GM23338 (cell line): ENCODE data around the gene SCAMP5. TPM values are rescaled to one million over a fixed set of nuclear protein-coding genes. Genes with fewer than 3 reads are reported as not detected.

Experiments used
- ATAC-seq: fragments of 200-7000 bp; cut with Tn5 transposase; 3 replicates; pipeline ENCODE4 v1.9.1; 2020
- DNase-seq: peaks from one replicate; pipeline ENCODE4 v3.0.0-alpha.2; 2015; ENCODE audit warnings: low spot score
- H2AFZ ChIP-seq: fragments of 200-600 bp; sonication (generic); 2 replicates; pipeline ENCODE4 v1.8.0; 2016; ENCODE audit warnings: antibody characterized with exemption, mild to moderate bottlenecking, moderate library complexity
- H3F3A ChIP-seq: fragments of 200-600 bp; sonication (generic); replicated peaks from 2 replicates; pipeline ENCODE4 v1.8.0; 2017; ENCODE audit warnings: antibody characterized with exemption, mixed run types, low read depth
- H3K27ac ChIP-seq: fragments of 200-600 bp; sonication (generic); 2 replicates; pipeline ENCODE4 v1.6.1; 2016; ENCODE audit warnings: low read depth
- H3K27me3 ChIP-seq: fragments of 200-600 bp; sonication (generic); 2 replicates; pipeline ENCODE4 v1.8.0; 2016; ENCODE audit warnings: mild to moderate bottlenecking, mixed run types, moderate library complexity; ENCODE audit not compliant: insufficient read depth
- H3K36me3 ChIP-seq: fragments of 200-600 bp; sonication (generic); 2 replicates; pipeline ENCODE4 v1.8.0; 2016; ENCODE audit warnings: mild to moderate bottlenecking; ENCODE audit not compliant: insufficient read depth
- H3K4me1 ChIP-seq: fragments of 200-600 bp; sonication (generic); 2 replicates; pipeline ENCODE4 v1.8.0; 2016; ENCODE audit warnings: mild to moderate bottlenecking, moderate library complexity; ENCODE audit not compliant: insufficient read depth
- H3K4me2 ChIP-seq: fragments of 200-600 bp; sonication (generic); 2 replicates; pipeline ENCODE4 v1.7.1; 2017; ENCODE audit warnings: mixed run types
- H3K4me3 ChIP-seq: fragments of 200-600 bp; sonication (generic); 2 replicates; pipeline ENCODE4 v1.6.1; 2016; ENCODE audit warnings: mixed run types
- H3K79me2 ChIP-seq: fragments of 200-600 bp; sonication (generic); replicated peaks from 2 replicates; pipeline ENCODE4 v1.8.0; 2017; ENCODE audit warnings: mild to moderate bottlenecking; ENCODE audit not compliant: insufficient read depth
- H3K9me2 ChIP-seq: fragments of 200-600 bp; sonication (generic); 2 replicates; pipeline ENCODE4 v1.8.0; 2017; ENCODE audit not compliant: insufficient read depth
- H4K20me1 ChIP-seq: fragments of 200-600 bp; sonication (generic); replicated peaks from 2 replicates; pipeline ENCODE4 v1.8.0; 2017; ENCODE audit warnings: mild to moderate bottlenecking; ENCODE audit not compliant: insufficient read depth
- H3K27ac Mint-ChIP-seq: 2 replicates; pipeline ENCODE4 v1.8.0; 2020; ENCODE audit warnings: inconsistent platforms, mild to moderate bottlenecking, moderate library complexity, mixed read lengths
- H3K27me3 Mint-ChIP-seq: 3 replicates; pipeline ENCODE4 v1.8.0; 2022; ENCODE audit warnings: low read depth, mild to moderate bottlenecking, moderate library complexity, mixed read lengths, inconsistent platforms; ENCODE audit not compliant: insufficient read depth, poor library complexity
- H3K36me3 Mint-ChIP-seq: 3 replicates; pipeline ENCODE4 v1.8.0; 2021; ENCODE audit warnings: low read depth, mild to moderate bottlenecking, inconsistent platforms, moderate library complexity, mixed read lengths
- H3K4me1 Mint-ChIP-seq: 3 replicates; pipeline ENCODE4 v1.8.0; 2020; ENCODE audit warnings: mild to moderate bottlenecking, inconsistent platforms, mixed read lengths
- H3K4me3 Mint-ChIP-seq: 3 replicates; pipeline ENCODE4 v1.8.0; 2021; ENCODE audit warnings: moderate library complexity, mild to moderate bottlenecking, inconsistent platforms, mixed read lengths
- H3K9me3 Mint-ChIP-seq: 3 replicates; pipeline ENCODE4 v1.8.0; 2020; ENCODE audit warnings: moderate library complexity, mild to moderate bottlenecking, inconsistent platforms, mixed read lengths
- CREB1 ChIP-seq: fragments of 250-450 bp; sonication (Bioruptor Pico); IDR thresholded peaks from 2 replicates; pipeline ENCODE4 v1.5.0; 2020; ENCODE audit warnings: low read depth, mild to moderate bottlenecking, moderate library complexity
- CTCF ChIP-seq, 2 experiments: fragments of 200-600 bp in 1 of 2; sonication (generic) in 1 of 2; conservative IDR thresholded peaks; 2 replicates each; pipeline versions ENCODE4 v1.5.1 to v1.6.1; 2016 to 2017; ENCODE audit warnings: antibody characterized with exemption in 2 of 2, low read depth in 2 of 2, mild to moderate bottlenecking in 2 of 2, moderate library complexity in 1 of 2
- ETS1 ChIP-seq: IDR thresholded peaks from 2 replicates; pipeline ENCODE4 v1.6.1; 2016; ENCODE audit warnings: antibody characterized with exemption
- EZH2 ChIP-seq: fragments of 200-600 bp; sonication (generic); IDR thresholded peaks from one replicate; pipeline ENCODE4 v1.8.0; 2017; ENCODE audit warnings: antibody characterized with exemption, mild to moderate bottlenecking, low read depth; ENCODE audit not compliant: unreplicated experiment
- JUNB ChIP-seq: IDR thresholded peaks from one replicate; pipeline ENCODE4 v1.6.1; 2016; ENCODE audit warnings: antibody characterized with exemption; ENCODE audit not compliant: unreplicated experiment
- NANOG ChIP-seq: IDR thresholded peaks from 2 replicates; pipeline ENCODE4 v1.6.1; 2016; ENCODE audit warnings: antibody characterized with exemption, borderline replicate concordance
- POLR2AphosphoS5 ChIP-seq: IDR thresholded peaks from 2 replicates; pipeline ENCODE4 v1.6.1; 2016; ENCODE audit warnings: antibody characterized with exemption, low read depth
- REST ChIP-seq: IDR thresholded peaks from one replicate; pipeline ENCODE4 v1.6.1; 2018; ENCODE audit warnings: antibody characterized with exemption; ENCODE audit not compliant: unreplicated experiment
- STAT1 ChIP-seq: IDR thresholded peaks from one replicate; pipeline ENCODE4 v1.6.1; 2016; ENCODE audit warnings: antibody characterized with exemption; ENCODE audit not compliant: unreplicated experiment
- ZNF114 ChIP-seq: fragments of 250-450 bp; sonication (Bioruptor Pico); IDR thresholded peaks from 2 replicates; pipeline ENCODE4 v1.5.0; 2020; ENCODE audit warnings: mild to moderate bottlenecking, moderate library complexity
- ZNF331 ChIP-seq: fragments of 250-450 bp; sonication (Bioruptor Pico); IDR thresholded peaks from 2 replicates; pipeline ENCODE4 v1.5.0; 2020; ENCODE audit warnings: low read depth, mild to moderate bottlenecking, moderate library complexity
- ZNF462 ChIP-seq: fragments of 250-450 bp; sonication (Bioruptor Pico); IDR thresholded peaks from 2 replicates; pipeline ENCODE4 v1.5.0; 2020; ENCODE audit warnings: mild to moderate bottlenecking, moderate library complexity
- polyA plus RNA-seq: library from polyadenylated mRNA; unstranded; fragments of >200 nt; fragmentation: Nextera tagmentation; extraction: Ambion mirVana; gene quantifications from 2 replicates; pipeline ENCODE4 v1.2.1, GENCODE V29; 2016
- total RNA-seq: library from RNA; depleted of rRNA; stranded (reverse); fragments of >200 nt; shearing (Covaris generic); gene quantifications from 2 replicates; pipeline ENCODE4 v1.2.3, GENCODE V29; 2014

SCAMP5 gene
- total and polyA plus RNA-seq, 2 experiments from 2014 or later, result 12.8 to 43.3 TPM

- Histone ChIP-seq H3F3A (no peaks in the 10 kb centered on the region), H3K4me1 (no peaks in the 10 kb centered on the region), H4K20me1 (no peaks in the 10 kb centered on the region), H3K4me3 (no peak overlapping the region), H3K27ac (no peak overlapping the region), H2AFZ (no peak overlapping the region), H3K79me2 (no peaks in the 10 kb centered on the region), H3K4me2 (no peak overlapping the region), H3K9me2 (no peaks in the 10 kb centered on the region), H3K27me3 (no peaks in the 10 kb centered on the region), H3K36me3 (no peaks in the 10 kb centered on the region)
- Mint-ChIP-seq H3K36me3 (no peaks in the 10 kb centered on the region), H3K27me3 (peaks cover 9% of the 10 kb centered on the region), H3K4me1 (0 out of 3 replicates have a peak, but pooled peaks cover 3% of the 10 kb centered on the region), H3K4me3 (no peak overlapping the region), H3K9me3 (no peaks in the 10 kb centered on the region), H3K27ac (no peak overlapping the region)
- ATAC-seq, result no peak
- TF ChIP-seq ETS1, result no peak
- TF ChIP-seq JUNB, result no peak
- no peak for TF ChIP-seq STAT1
- no peak for TF ChIP-seq CTCF (conservative IDR thresholded peaks at IDR 0.05; ENCODE audit: low read depth in 2 of 2)
- no peak for TF ChIP-seq REST
- TF ChIP-seq POLR2AphosphoS5, result no peak
- no peak for TF ChIP-seq ZNF331
- no peak for TF ChIP-seq ZNF114
- no peak for TF ChIP-seq CREB1
- TF ChIP-seq EZH2, result no peak
- no peak for TF ChIP-seq ZNF462 (CRISPR knock-in tag)
- TF ChIP-seq NANOG, result no peak
- DNase-seq, result no peak
Observed at GRCh38 chr15:75059607-75060006, 64.2 kb downstream of the SCAMP5 start.
